Measurements from ENCODE around the gene FAM227A.
A peak's percentile ranks its signal among the peaks of the same experiment; 100 is the strongest.

The FAM227A gene

GRCh38 chr22:38674888-38675287 is 18.7 kb upstream of the FAM227A start:
- DNase-seq (ENCODE audit: low read depth in 2 of 2): no peak
- no peak for TF ChIP-seq CTCF (IDR thresholded peaks at IDR 0.05; ENCODE audit: low read depth, low read length)
- no peak overlapping the region for H3K4me3 ChIP-seq (replicated peaks in 1 of 2; ENCODE audit: low read depth in 2 of 2, low read length in 2 of 2)

- H3K4me3 ChIP-seq (replicated peaks in 1 of 2; ENCODE audit: low read depth in 2 of 2, low read length in 2 of 2): peak overlapping the region; percentile 84 to 92
- DNase-seq (ENCODE audit: low read depth in 2 of 2): peak; percentile 10 to 12
- TF ChIP-seq CTCF (IDR thresholded peaks at IDR 0.05; ENCODE audit: low read depth, low read length): no peak
Measured at GRCh38 chr22:38657045-38657909, 1.1 kb upstream of the FAM227A start.

- DNase-seq (ENCODE audit: low read depth in 2 of 2): peak; percentile 15 to 22
- no peak for TF ChIP-seq CTCF (IDR thresholded peaks at IDR 0.05; ENCODE audit: low read depth, low read length)
Measured at GRCh38 chr22:38655519-38656255, 505 bp downstream of the FAM227A start.

GRCh38 chr22:38653741-38654140 is 2.5 kb downstream of the FAM227A start:
- no peak overlapping the region for H3K4me3 ChIP-seq (replicated peaks in 1 of 2; ENCODE audit: low read depth in 2 of 2, low read length in 2 of 2)
- TF ChIP-seq CTCF (IDR thresholded peaks at IDR 0.05; ENCODE audit: low read depth, low read length): no peak
- DNase-seq (ENCODE audit: low read depth in 2 of 2): no peak

More at GRCh38 chr22:38655519-38656255, 505 bp downstream of the FAM227A start:
- peak overlapping the region; percentile 84 to 92 for H3K4me3 ChIP-seq (replicated peaks in 1 of 2; ENCODE audit: low read depth in 2 of 2, low read length in 2 of 2)

GRCh38 chr22:38652859-38653258 is 3.3 kb downstream of the FAM227A start:
- TF ChIP-seq CTCF (IDR thresholded peaks at IDR 0.05; ENCODE audit: low read depth, low read length): no peak
- DNase-seq (ENCODE audit: low read depth in 2 of 2): no peak

GRCh38 chr22:38649841-38650522 is 6.2 kb downstream of the FAM227A start:
- no peak for TF ChIP-seq CTCF (IDR thresholded peaks at IDR 0.05; ENCODE audit: low read depth, low read length)
- DNase-seq (ENCODE audit: low read depth in 2 of 2): no peak
- no peak overlapping the region for H3K4me3 ChIP-seq (replicated peaks in 1 of 2; ENCODE audit: low read depth in 2 of 2, low read length in 2 of 2)

More at GRCh38 chr22:38652859-38653258, 3.3 kb downstream of the FAM227A start:
- H3K4me3 ChIP-seq (replicated peaks in 1 of 2; ENCODE audit: low read depth in 2 of 2, low read length in 2 of 2): no peak overlapping the region

Measured in cardiac fibroblast (primary cell).